OCI-LY7 (cell line): ENCODE results near the gene CRB2.

Experiments
- CTCF ChIP-seq: fragments of 200-600 bp; sonication (generic); conservative IDR thresholded peaks from 2 replicates; pipeline ENCODE4 v1.5.1; 2014; ENCODE audit warnings: mild to moderate bottlenecking, antibody characterized with exemption, low read length, moderate library complexity, mixed read lengths
- EZH2phosphoT487 ChIP-seq: fragments of 200-600 bp; sonication (generic); IDR thresholded peaks from 2 replicates; pipeline ENCODE4 v1.6.1; 2018; ENCODE audit warnings: low read depth, borderline replicate concordance, mild to moderate bottlenecking, mixed run types, antibody characterized with exemption, low read length, moderate library complexity, mixed read lengths

GRCh38 chr9:123312306-123312877 is 43.6 kb upstream of the CRB2 start:
- TF ChIP-seq EZH2phosphoT487 (no peak), CTCF (no peak)
